GM12878 (cell line): ENCODE data around the gene NCS1. TPM values are rescaled to one million over a fixed set of nuclear protein-coding genes. Genes with fewer than 3 reads are reported as not detected.
A peak's percentile ranks its signal among the peaks of the same experiment; 100 is the strongest.

Experiments used
- ATAC-seq: fragments of 200-7000 bp; cut with Tn5 transposase; 3 replicates; pipeline ENCODE4 v1.9.1; 2020; ENCODE audit warnings: mild to moderate bottlenecking, moderate library complexity
- BruUV-seq: library from RNA; stranded (reverse); fragments of 400-500 nt; replicated peaks from 2 replicates; lab custom pipeline; 2021; lab: Mats Ljungman, UMichigan
- CTCF ChIA-PET: fragments of 300-600 bp; sonication (Branson Sonifier 250); formaldehyde crosslinking; extraction: SDS; loops from one replicate; lab custom pipeline; 2021; ENCODE audit warnings: inconsistent platforms; lab: Yijun Ruan, JAX
- POLR2A ChIA-PET: fragments of 350-600 bp; formaldehyde crosslinking; extraction: SDS; loops from one replicate; lab custom pipeline; 2021; ENCODE audit warnings: inconsistent platforms; lab: Charles Lee
- RAD21 ChIA-PET: fragments of 300-600 bp; sonication (Branson Sonifier 250); formaldehyde crosslinking; loops from one replicate; lab custom pipeline; 2023; ENCODE audit warnings: antibody characterized with exemption; ENCODE audit not compliant: unreplicated experiment; lab: Charles Lee
- SMC1A ChIA-PET: fragments of 300-600 bp; sonication (Branson Sonifier 250); formaldehyde crosslinking; loops from one replicate; lab custom pipeline; 2023; ENCODE audit not compliant: unreplicated experiment, uncharacterized antibody; lab: Charles Lee
- DNase-seq: peaks from one replicate; pipeline ENCODE4 v3.0.0-alpha.2; 2011; ENCODE audit warnings: low read depth, low spot score
- FAIRE-seq: peaks from 3 replicates; lab custom pipeline; 2011; peaks lifted over from hg19 to GRCh38; lab: Jason Lieb, UNC
- H2AFZ ChIP-seq: 2 replicates; pipeline ENCODE4 v1.6.0; 2011; ENCODE audit warnings: low read depth, low read length, control low read depth; ENCODE audit not compliant: control insufficient read depth
- H3K27ac ChIP-seq: 2 replicates; pipeline ENCODE4 v1.5.1; 2011; ENCODE audit warnings: control low read depth; ENCODE audit not compliant: control insufficient read depth, insufficient read depth
- H3K27me3 ChIP-seq, 2 experiments: replicated peaks in 1 of 2; 2 replicates each; pipeline versions ENCODE4 v1.6.0 to v1.6.1; 2011; ENCODE audit warnings: low read length in 1 of 2; ENCODE audit not compliant: control insufficient read depth in 2 of 2, insufficient read depth in 2 of 2
- H3K36me3 ChIP-seq, 2 experiments: 2 replicates each; pipeline ENCODE4 v1.5.1; 2011; ENCODE audit warnings: low read length in 1 of 2; ENCODE audit not compliant: control insufficient read depth in 2 of 2, insufficient read depth in 2 of 2
- H3K4me1 ChIP-seq: 2 replicates; pipeline ENCODE4 v1.6.1; 2011; ENCODE audit warnings: mild to moderate bottlenecking, low read length, moderate library complexity, mixed read lengths; ENCODE audit not compliant: control insufficient read depth, insufficient read depth
- H3K4me2 ChIP-seq: 2 replicates; pipeline ENCODE4 v1.6.0; 2011; ENCODE audit warnings: control low read depth; ENCODE audit not compliant: control insufficient read depth, insufficient read depth
- H3K4me3 ChIP-seq: fragments of 200-600 bp; sonication (generic); 2 replicates; pipeline ENCODE4 v1.5.1; 2016
- H3K79me2 ChIP-seq: 2 replicates; pipeline ENCODE4 v1.6.0; 2011; ENCODE audit warnings: low read length; ENCODE audit not compliant: control insufficient read depth, insufficient read depth
- H3K9ac ChIP-seq: 2 replicates; pipeline ENCODE4 v1.8.0; 2011; ENCODE audit warnings: low read length, control low read depth, mixed read lengths; ENCODE audit not compliant: control insufficient read depth, insufficient read depth
- H3K9me3 ChIP-seq: replicated peaks from 3 replicates; pipeline ENCODE4 v1.5.1; 2011; ENCODE audit warnings: mild to moderate bottlenecking, low read length; ENCODE audit not compliant: control insufficient read depth, insufficient read depth
- H4K20me1 ChIP-seq: 2 replicates; pipeline ENCODE4 v1.6.0; 2011; ENCODE audit not compliant: control insufficient read depth, insufficient read depth
- CBFB ChIP-seq: IDR thresholded peaks from 2 replicates; pipeline ENCODE4 v1.6.1; 2016; ENCODE audit warnings: antibody characterized with exemption, low read depth
- CHD2 ChIP-seq: IDR thresholded peaks from 2 replicates; pipeline ENCODE4 v1.6.1; 2011; ENCODE audit warnings: low read depth, low read length, improper control_type of control experiment, borderline replicate concordance
- CREM ChIP-seq: IDR thresholded peaks from 2 replicates; pipeline ENCODE4 v1.6.1; 2014; ENCODE audit warnings: antibody characterized with exemption, low read depth
- EED ChIP-seq: sonication (generic); IDR thresholded peaks from 2 replicates; pipeline ENCODE4 v1.6.1; 2016; ENCODE audit warnings: antibody characterized with exemption, low read depth
- MEF2B ChIP-seq: fragments of 450-650 bp; IDR thresholded peaks from 2 replicates; pipeline ENCODE4 v1.6.1; 2018; ENCODE audit warnings: mild to moderate bottlenecking, moderate library complexity; ENCODE audit not compliant: partially characterized antibody, poor library complexity, severe bottlenecking
- MLLT1 ChIP-seq: fragments of 450-650 bp; IDR thresholded peaks from 2 replicates; pipeline ENCODE4 v1.6.1; 2016; ENCODE audit warnings: mild to moderate bottlenecking
- NKRF ChIP-seq: fragments of 450-650 bp; conservative IDR thresholded peaks from 2 replicates; pipeline ENCODE4 v1.6.1; 2017; ENCODE audit warnings: mild to moderate bottlenecking, moderate library complexity
- PML ChIP-seq: IDR thresholded peaks from 2 replicates; pipeline ENCODE4 v1.6.1; 2012; ENCODE audit warnings: low read length, inconsistent platforms
- SRF ChIP-seq, 2 experiments: IDR thresholded peaks; 2 replicates each; pipeline ENCODE4 v1.6.1; 2011; ENCODE audit warnings: low read depth in 2 of 2, low read length in 2 of 2, mild to moderate bottlenecking in 1 of 2, moderate library complexity in 1 of 2
- ZBED1 ChIP-seq: IDR thresholded peaks from 2 replicates; pipeline ENCODE4 v1.6.1; 2016; ENCODE audit warnings: borderline replicate concordance
- ZSCAN29 ChIP-seq: fragments of 450-650 bp; IDR thresholded peaks from 2 replicates; pipeline ENCODE4 v1.6.1; 2017; ENCODE audit warnings: mild to moderate bottlenecking, moderate library complexity
- ZZZ3 ChIP-seq: IDR thresholded peaks from 2 replicates; pipeline ENCODE4 v1.6.1; 2011; ENCODE audit warnings: low read depth; ENCODE audit not compliant: control insufficient read depth, insufficient read length
- WGBS: methylation state at CpG from one replicate; pipeline ENCODE4 v1.1.6; 2016; ENCODE audit warnings: low lambda C conversion rate; ENCODE audit not compliant: insufficient replicate concordance, insufficient coverage; ENCODE audit errors: missing lambda C conversion rate; 5-methylcytosine and 5-hydroxymethylcytosine counted together
- in situ Hi-C: fragments of 300-500 bp; cut with MboI; formaldehyde crosslinking; loops from 9 replicates; pipeline ENCODE4 v1.14.3; 2018; ENCODE audit warnings: mixed read lengths
- intact Hi-C: fragments of 100-400 bp; cut with micrococcal nuclease; formaldehyde crosslinking; loops from one replicate; pipeline ENCODE4 v1.14.2; 2022; ENCODE audit not compliant: unreplicated experiment
- polyA plus RNA-seq, 11 experiments: library from polyadenylated mRNA; depleted of rRNA in 4 of 11; unstranded in 6 of 11; stranded (reverse) in 5 of 11; fragments of >200 nt; fragmentation: Nextera tagmentation in 4 of 11; fragmentation: Illumina TruSeq in 1 of 11; extraction: Ambion mirVana in 4 of 11; extraction: Trizol in 1 of 11; gene quantifications; 1 replicate in 1 of 11; 2 replicates in 10 of 11; pipeline versions ENCODE4 v1.2.1 to v1.2.3, GENCODE V29; 2011 to 2016; ENCODE audit warnings: inconsistent platforms in 2 of 11, missing spikeins in 2 of 11, low read depth in 1 of 11
- total RNA-seq, 4 experiments: library from RNA; depleted of rRNA in 3 of 4; stranded (reverse); fragments of >200 nt in 3 of 4; fragmentation: Illumina TruSeq in 1 of 4; extraction: Trizol in 1 of 4; gene quantifications; 2 replicates each; pipeline versions ENCODE4 v1.2.1 to v1.2.3, GENCODE V29; 2013 to 2021

Gene NCS1
- total and polyA plus RNA-seq, 10 of the 15 experiments (the other 5 are each of a cell fraction or from before 2014, with no cell fraction given), result 0.04 to 0.22 (median 0.06) TPM; not detected in 4

- WGBS, result 68% methylated on average over 1 of the region's 1 CpG
- DNase-seq (no peak), FAIRE-seq (no peak), ATAC-seq (no peak)
- BruUV-seq, result no TSS peak
- RAD21 ChIA-PET, result no interaction called here
- no peak for TF ChIP-seq PML
- peak; percentile 17 for TF ChIP-seq ZZZ3
- Histone ChIP-seq H3K4me3 (no peak overlapping the region), H3K27ac (no peak overlapping the region), H4K20me1 (no peaks in the 10 kb centered on the region), H3K4me2 (no peak overlapping the region), H3K9me3 (no peaks in the 10 kb centered on the region), H3K79me2 (no peaks in the 10 kb centered on the region), H3K9ac (no peak overlapping the region), H3K4me1 (no peaks in the 10 kb centered on the region), H3K36me3 (no peaks in the 10 kb centered on the region), H2AFZ (no peak overlapping the region), H3K27me3 (no peaks in the 10 kb centered on the region; a peak in 2 of 4 replicates)
- CTCF ChIA-PET, result no interaction called here
- POLR2A ChIA-PET, result interaction anchor here (0.6 kb wide), 1 partner anchor 361 kb away, joined by 4 read pairs; no protein-coding TSS in a partner anchor
- intact Hi-C loops (no loop called here), in situ Hi-C loops (no loop called here)
- SMC1A ChIA-PET, result no interaction called here
Observed at GRCh38 chr9:130189840-130190239, 17.6 kb downstream of the NCS1 start.

- in situ Hi-C loops, result no loop called here
- RAD21 ChIA-PET, result no interaction called here
- TF ChIP-seq ZSCAN29 (no peak), MEF2B (no peak), CREM (no peak), ZZZ3 (no peak), MLLT1 (no peak), NKRF (no peak), SRF (IDR thresholded peaks at IDR 0.05; ENCODE audit: low read depth in 2 of 2, low read length in 2 of 2) (no peak), EED (no peak), CHD2 (no peak), CBFB (no peak), ZBED1 (no peak)
- Histone ChIP-seq H3K9me3 (no peaks in the 10 kb centered on the region), H3K4me1 (no peaks in the 10 kb centered on the region), H2AFZ (no peak overlapping the region), H3K4me3 (no peak overlapping the region), H3K27me3 (no peaks in the 10 kb centered on the region; a peak in 2 of 4 replicates), H3K36me3 (no peaks in the 10 kb centered on the region), H3K79me2 (no peaks in the 10 kb centered on the region), H4K20me1 (no peaks in the 10 kb centered on the region), H3K27ac (no peak overlapping the region), H3K9ac (no peak overlapping the region), H3K4me2 (no peak overlapping the region)
- ATAC-seq, result no peak
- SMC1A ChIA-PET, result no interaction called here
- intact Hi-C loops, result no loop called here
- CTCF ChIA-PET, result no interaction called here
- POLR2A ChIA-PET, result no interaction called here
- no TSS peak for BruUV-seq
- no peak for DNase-seq
- no peak for FAIRE-seq
- 46% methylated on average over 25 of the region's 26 CpGs for WGBS
Observed at GRCh38 chr9:130191068-130191748, 19.0 kb downstream of the NCS1 start.
